GM23338 (cell line): ENCODE data around the gene GIPC2. TPM values are rescaled to one million over a fixed set of nuclear protein-coding genes. Genes with fewer than 3 reads are reported as not detected.

Experiments
- ATAC-seq: fragments of 200-7000 bp; cut with Tn5 transposase; 3 replicates; pipeline ENCODE4 v1.9.1; 2020
- DNase-seq: peaks from one replicate; pipeline ENCODE4 v3.0.0-alpha.2; 2015; ENCODE audit warnings: low spot score
- H2AFZ ChIP-seq: fragments of 200-600 bp; sonication (generic); 2 replicates; pipeline ENCODE4 v1.8.0; 2016; ENCODE audit warnings: antibody characterized with exemption, mild to moderate bottlenecking, moderate library complexity
- H3F3A ChIP-seq: fragments of 200-600 bp; sonication (generic); replicated peaks from 2 replicates; pipeline ENCODE4 v1.8.0; 2017; ENCODE audit warnings: antibody characterized with exemption, mixed run types, low read depth
- H3K27ac ChIP-seq: fragments of 200-600 bp; sonication (generic); 2 replicates; pipeline ENCODE4 v1.6.1; 2016; ENCODE audit warnings: low read depth
- H3K27me3 ChIP-seq: fragments of 200-600 bp; sonication (generic); 2 replicates; pipeline ENCODE4 v1.8.0; 2016; ENCODE audit warnings: mild to moderate bottlenecking, mixed run types, moderate library complexity; ENCODE audit not compliant: insufficient read depth
- H3K36me3 ChIP-seq: fragments of 200-600 bp; sonication (generic); 2 replicates; pipeline ENCODE4 v1.8.0; 2016; ENCODE audit warnings: mild to moderate bottlenecking; ENCODE audit not compliant: insufficient read depth
- H3K4me1 ChIP-seq: fragments of 200-600 bp; sonication (generic); 2 replicates; pipeline ENCODE4 v1.8.0; 2016; ENCODE audit warnings: mild to moderate bottlenecking, moderate library complexity; ENCODE audit not compliant: insufficient read depth
- H3K4me2 ChIP-seq: fragments of 200-600 bp; sonication (generic); 2 replicates; pipeline ENCODE4 v1.7.1; 2017; ENCODE audit warnings: mixed run types
- H3K4me3 ChIP-seq: fragments of 200-600 bp; sonication (generic); 2 replicates; pipeline ENCODE4 v1.6.1; 2016; ENCODE audit warnings: mixed run types
- H3K79me2 ChIP-seq: fragments of 200-600 bp; sonication (generic); replicated peaks from 2 replicates; pipeline ENCODE4 v1.8.0; 2017; ENCODE audit warnings: mild to moderate bottlenecking; ENCODE audit not compliant: insufficient read depth
- H3K9me2 ChIP-seq: fragments of 200-600 bp; sonication (generic); 2 replicates; pipeline ENCODE4 v1.8.0; 2017; ENCODE audit not compliant: insufficient read depth
- H4K20me1 ChIP-seq: fragments of 200-600 bp; sonication (generic); replicated peaks from 2 replicates; pipeline ENCODE4 v1.8.0; 2017; ENCODE audit warnings: mild to moderate bottlenecking; ENCODE audit not compliant: insufficient read depth
- H3K27ac Mint-ChIP-seq: 2 replicates; pipeline ENCODE4 v1.8.0; 2020; ENCODE audit warnings: inconsistent platforms, mild to moderate bottlenecking, moderate library complexity, mixed read lengths
- H3K27me3 Mint-ChIP-seq: 3 replicates; pipeline ENCODE4 v1.8.0; 2022; ENCODE audit warnings: low read depth, mild to moderate bottlenecking, moderate library complexity, mixed read lengths, inconsistent platforms; ENCODE audit not compliant: insufficient read depth, poor library complexity
- H3K36me3 Mint-ChIP-seq: 3 replicates; pipeline ENCODE4 v1.8.0; 2021; ENCODE audit warnings: low read depth, mild to moderate bottlenecking, inconsistent platforms, moderate library complexity, mixed read lengths
- H3K4me1 Mint-ChIP-seq: 3 replicates; pipeline ENCODE4 v1.8.0; 2020; ENCODE audit warnings: mild to moderate bottlenecking, inconsistent platforms, mixed read lengths
- H3K4me3 Mint-ChIP-seq: 3 replicates; pipeline ENCODE4 v1.8.0; 2021; ENCODE audit warnings: moderate library complexity, mild to moderate bottlenecking, inconsistent platforms, mixed read lengths
- H3K9me3 Mint-ChIP-seq: 3 replicates; pipeline ENCODE4 v1.8.0; 2020; ENCODE audit warnings: moderate library complexity, mild to moderate bottlenecking, inconsistent platforms, mixed read lengths
- CREB1 ChIP-seq: fragments of 250-450 bp; sonication (Bioruptor Pico); IDR thresholded peaks from 2 replicates; pipeline ENCODE4 v1.5.0; 2020; ENCODE audit warnings: low read depth, mild to moderate bottlenecking, moderate library complexity
- EZH2 ChIP-seq: fragments of 200-600 bp; sonication (generic); IDR thresholded peaks from one replicate; pipeline ENCODE4 v1.8.0; 2017; ENCODE audit warnings: antibody characterized with exemption, mild to moderate bottlenecking, low read depth; ENCODE audit not compliant: unreplicated experiment
- EZH2phosphoT487 ChIP-seq: fragments of 200-600 bp; sonication (generic); IDR thresholded peaks from one replicate; pipeline ENCODE4 v1.8.1; 2018; ENCODE audit warnings: antibody characterized with exemption; ENCODE audit not compliant: unreplicated experiment
- NANOG ChIP-seq: IDR thresholded peaks from 2 replicates; pipeline ENCODE4 v1.6.1; 2016; ENCODE audit warnings: antibody characterized with exemption, borderline replicate concordance
- POLR2AphosphoS5 ChIP-seq: IDR thresholded peaks from 2 replicates; pipeline ENCODE4 v1.6.1; 2016; ENCODE audit warnings: antibody characterized with exemption, low read depth
- STAT1 ChIP-seq: IDR thresholded peaks from one replicate; pipeline ENCODE4 v1.6.1; 2016; ENCODE audit warnings: antibody characterized with exemption; ENCODE audit not compliant: unreplicated experiment
- ZNF114 ChIP-seq: fragments of 250-450 bp; sonication (Bioruptor Pico); IDR thresholded peaks from 2 replicates; pipeline ENCODE4 v1.5.0; 2020; ENCODE audit warnings: mild to moderate bottlenecking, moderate library complexity
- ZNF331 ChIP-seq: fragments of 250-450 bp; sonication (Bioruptor Pico); IDR thresholded peaks from 2 replicates; pipeline ENCODE4 v1.5.0; 2020; ENCODE audit warnings: low read depth, mild to moderate bottlenecking, moderate library complexity
- polyA plus RNA-seq: library from polyadenylated mRNA; unstranded; fragments of >200 nt; fragmentation: Nextera tagmentation; extraction: Ambion mirVana; gene quantifications from 2 replicates; pipeline ENCODE4 v1.2.1, GENCODE V29; 2016
- total RNA-seq: library from RNA; depleted of rRNA; stranded (reverse); fragments of >200 nt; shearing (Covaris generic); gene quantifications from 2 replicates; pipeline ENCODE4 v1.2.3, GENCODE V29; 2014
- TF ChIP-seq, protein P1 (sequence below): IDR thresholded peaks from one replicate; pipeline ENCODE4 v1.6.1; 2018; ENCODE audit warnings: antibody characterized with exemption; ENCODE audit not compliant: unreplicated experiment
- TF ChIP-seq, protein P2 (sequence below): fragments of 250-450 bp; sonication (Bioruptor Pico); IDR thresholded peaks from 2 replicates; pipeline ENCODE4 v1.5.0; 2020; ENCODE audit warnings: mild to moderate bottlenecking, moderate library complexity
- TF ChIP-seq, protein P3 (sequence below): IDR thresholded peaks from 2 replicates; pipeline ENCODE4 v1.6.1; 2016; ENCODE audit warnings: antibody characterized with exemption
- TF ChIP-seq, protein P4 (sequence below), 2 experiments: fragments of 200-600 bp in 1 of 2; sonication (generic) in 1 of 2; conservative IDR thresholded peaks; 2 replicates each; pipeline versions ENCODE4 v1.5.1 to v1.6.1; 2016 to 2017; ENCODE audit warnings: antibody characterized with exemption in 2 of 2, low read depth in 2 of 2, mild to moderate bottlenecking in 2 of 2, moderate library complexity in 1 of 2

Gene GIPC2
- total and polyA plus RNA-seq, 2 experiments from 2014 or later: 1.2 to 1.5 TPM

DNA sequence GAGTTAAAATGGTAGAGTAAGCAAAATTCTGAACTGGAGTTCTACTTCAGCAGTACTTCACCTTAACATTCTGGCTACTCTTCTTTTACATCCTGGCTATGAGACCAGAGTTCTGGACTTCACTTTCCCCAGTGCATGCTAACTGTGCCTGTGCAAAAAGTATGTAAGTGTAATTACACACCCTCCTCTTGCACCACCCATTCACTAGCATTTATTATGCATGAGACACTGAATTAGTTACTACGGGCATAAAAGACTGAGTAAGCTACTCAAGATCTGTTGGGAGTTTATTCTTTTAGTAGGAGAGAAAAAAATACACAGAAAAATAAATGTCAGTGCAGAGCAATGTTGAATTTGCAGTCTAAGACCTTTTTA is 87.2 kb downstream of the GIPC2 start:
- Histone ChIP-seq H3K36me3 (no peaks in the 10 kb centered on the region), H2AFZ (no peak overlapping the region), H3K27me3 (no peaks in the 10 kb centered on the region), H3K79me2 (no peaks in the 10 kb centered on the region), H3K4me1 (no peaks in the 10 kb centered on the region), H3K4me3 (no peak overlapping the region), H3K27ac (no peak overlapping the region), H3F3A (no peaks in the 10 kb centered on the region), H3K9me2 (no peaks in the 10 kb centered on the region), H3K4me2 (no peak overlapping the region), H4K20me1 (no peaks in the 10 kb centered on the region)
- Mint-ChIP-seq H3K9me3 (no peaks in the 10 kb centered on the region), H3K4me3 (no peak overlapping the region), H3K27ac (no peak overlapping the region), H3K36me3 (no peaks in the 10 kb centered on the region), H3K4me1 (no peaks in the 10 kb centered on the region), H3K27me3 (no peaks in the 10 kb centered on the region)
- DNase-seq (no peak), ATAC-seq (no peak)
- TF ChIP-seq EZH2: no peak
- TF ChIP-seq, protein P1, sequence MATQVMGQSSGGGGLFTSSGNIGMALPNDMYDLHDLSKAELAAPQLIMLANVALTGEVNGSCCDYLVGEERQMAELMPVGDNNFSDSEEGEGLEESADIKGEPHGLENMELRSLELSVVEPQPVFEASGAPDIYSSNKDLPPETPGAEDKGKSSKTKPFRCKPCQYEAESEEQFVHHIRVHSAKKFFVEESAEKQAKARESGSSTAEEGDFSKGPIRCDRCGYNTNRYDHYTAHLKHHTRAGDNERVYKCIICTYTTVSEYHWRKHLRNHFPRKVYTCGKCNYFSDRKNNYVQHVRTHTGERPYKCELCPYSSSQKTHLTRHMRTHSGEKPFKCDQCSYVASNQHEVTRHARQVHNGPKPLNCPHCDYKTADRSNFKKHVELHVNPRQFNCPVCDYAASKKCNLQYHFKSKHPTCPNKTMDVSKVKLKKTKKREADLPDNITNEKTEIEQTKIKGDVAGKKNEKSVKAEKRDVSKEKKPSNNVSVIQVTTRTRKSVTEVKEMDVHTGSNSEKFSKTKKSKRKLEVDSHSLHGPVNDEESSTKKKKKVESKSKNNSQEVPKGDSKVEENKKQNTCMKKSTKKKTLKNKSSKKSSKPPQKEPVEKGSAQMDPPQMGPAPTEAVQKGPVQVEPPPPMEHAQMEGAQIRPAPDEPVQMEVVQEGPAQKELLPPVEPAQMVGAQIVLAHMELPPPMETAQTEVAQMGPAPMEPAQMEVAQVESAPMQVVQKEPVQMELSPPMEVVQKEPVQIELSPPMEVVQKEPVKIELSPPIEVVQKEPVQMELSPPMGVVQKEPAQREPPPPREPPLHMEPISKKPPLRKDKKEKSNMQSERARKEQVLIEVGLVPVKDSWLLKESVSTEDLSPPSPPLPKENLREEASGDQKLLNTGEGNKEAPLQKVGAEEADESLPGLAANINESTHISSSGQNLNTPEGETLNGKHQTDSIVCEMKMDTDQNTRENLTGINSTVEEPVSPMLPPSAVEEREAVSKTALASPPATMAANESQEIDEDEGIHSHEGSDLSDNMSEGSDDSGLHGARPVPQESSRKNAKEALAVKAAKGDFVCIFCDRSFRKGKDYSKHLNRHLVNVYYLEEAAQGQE: no peak
- TF ChIP-seq, protein P2, sequence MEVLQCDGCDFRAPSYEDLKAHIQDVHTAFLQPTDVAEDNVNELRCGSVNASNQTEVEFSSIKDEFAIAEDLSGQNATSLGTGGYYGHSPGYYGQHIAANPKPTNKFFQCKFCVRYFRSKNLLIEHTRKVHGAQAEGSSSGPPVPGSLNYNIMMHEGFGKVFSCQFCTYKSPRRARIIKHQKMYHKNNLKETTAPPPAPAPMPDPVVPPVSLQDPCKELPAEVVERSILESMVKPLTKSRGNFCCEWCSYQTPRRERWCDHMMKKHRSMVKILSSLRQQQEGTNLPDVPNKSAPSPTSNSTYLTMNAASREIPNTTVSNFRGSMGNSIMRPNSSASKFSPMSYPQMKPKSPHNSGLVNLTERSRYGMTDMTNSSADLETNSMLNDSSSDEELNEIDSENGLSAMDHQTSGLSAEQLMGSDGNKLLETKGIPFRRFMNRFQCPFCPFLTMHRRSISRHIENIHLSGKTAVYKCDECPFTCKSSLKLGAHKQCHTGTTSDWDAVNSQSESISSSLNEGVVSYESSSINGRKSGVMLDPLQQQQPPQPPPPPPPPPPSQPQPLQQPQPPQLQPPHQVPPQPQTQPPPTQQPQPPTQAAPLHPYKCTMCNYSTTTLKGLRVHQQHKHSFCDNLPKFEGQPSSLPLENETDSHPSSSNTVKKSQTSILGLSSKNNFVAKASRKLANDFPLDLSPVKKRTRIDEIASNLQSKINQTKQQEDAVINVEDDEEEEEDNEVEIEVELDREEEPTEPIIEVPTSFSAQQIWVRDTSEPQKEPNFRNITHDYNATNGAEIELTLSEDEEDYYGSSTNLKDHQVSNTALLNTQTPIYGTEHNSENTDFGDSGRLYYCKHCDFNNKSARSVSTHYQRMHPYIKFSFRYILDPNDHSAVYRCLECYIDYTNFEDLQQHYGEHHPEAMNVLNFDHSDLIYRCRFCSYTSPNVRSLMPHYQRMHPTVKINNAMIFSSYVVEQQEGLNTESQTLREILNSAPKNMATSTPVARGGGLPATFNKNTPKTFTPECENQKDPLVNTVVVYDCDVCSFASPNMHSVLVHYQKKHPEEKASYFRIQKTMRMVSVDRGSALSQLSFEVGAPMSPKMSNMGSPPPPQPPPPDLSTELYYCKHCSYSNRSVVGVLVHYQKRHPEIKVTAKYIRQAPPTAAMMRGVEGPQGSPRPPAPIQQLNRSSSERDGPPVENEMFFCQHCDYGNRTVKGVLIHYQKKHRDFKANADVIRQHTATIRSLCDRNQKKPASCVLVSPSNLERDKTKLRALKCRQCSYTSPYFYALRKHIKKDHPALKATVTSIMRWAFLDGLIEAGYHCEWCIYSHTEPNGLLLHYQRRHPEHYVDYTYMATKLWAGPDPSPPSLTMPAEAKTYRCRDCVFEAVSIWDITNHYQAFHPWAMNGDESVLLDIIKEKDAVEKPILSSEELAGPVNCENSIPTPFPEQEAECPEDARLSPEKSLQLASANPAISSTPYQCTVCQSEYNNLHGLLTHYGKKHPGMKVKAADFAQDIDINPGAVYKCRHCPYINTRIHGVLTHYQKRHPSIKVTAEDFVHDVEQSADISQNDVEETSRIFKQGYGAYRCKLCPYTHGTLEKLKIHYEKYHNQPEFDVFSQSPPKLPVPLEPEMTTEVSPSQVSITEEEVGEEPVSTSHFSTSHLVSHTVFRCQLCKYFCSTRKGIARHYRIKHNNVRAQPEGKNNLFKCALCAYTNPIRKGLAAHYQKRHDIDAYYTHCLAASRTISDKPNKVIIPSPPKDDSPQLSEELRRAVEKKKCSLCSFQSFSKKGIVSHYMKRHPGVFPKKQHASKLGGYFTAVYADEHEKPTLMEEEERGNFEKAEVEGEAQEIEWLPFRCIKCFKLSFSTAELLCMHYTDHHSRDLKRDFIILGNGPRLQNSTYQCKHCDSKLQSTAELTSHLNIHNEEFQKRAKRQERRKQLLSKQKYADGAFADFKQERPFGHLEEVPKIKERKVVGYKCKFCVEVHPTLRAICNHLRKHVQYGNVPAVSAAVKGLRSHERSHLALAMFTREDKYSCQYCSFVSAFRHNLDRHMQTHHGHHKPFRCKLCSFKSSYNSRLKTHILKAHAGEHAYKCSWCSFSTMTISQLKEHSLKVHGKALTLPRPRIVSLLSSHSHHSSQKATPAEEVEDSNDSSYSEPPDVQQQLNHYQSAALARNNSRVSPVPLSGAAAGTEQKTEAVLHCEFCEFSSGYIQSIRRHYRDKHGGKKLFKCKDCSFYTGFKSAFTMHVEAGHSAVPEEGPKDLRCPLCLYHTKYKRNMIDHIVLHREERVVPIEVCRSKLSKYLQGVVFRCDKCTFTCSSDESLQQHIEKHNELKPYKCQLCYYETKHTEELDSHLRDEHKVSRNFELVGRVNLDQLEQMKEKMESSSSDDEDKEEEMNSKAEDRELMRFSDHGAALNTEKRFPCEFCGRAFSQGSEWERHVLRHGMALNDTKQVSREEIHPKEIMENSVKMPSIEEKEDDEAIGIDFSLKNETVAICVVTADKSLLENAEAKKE (CRISPR knock-in tag): no peak
- TF ChIP-seq NANOG: no peak
- no peak for TF ChIP-seq CREB1
- TF ChIP-seq EZH2phosphoT487: no peak
- TF ChIP-seq, protein P3, sequence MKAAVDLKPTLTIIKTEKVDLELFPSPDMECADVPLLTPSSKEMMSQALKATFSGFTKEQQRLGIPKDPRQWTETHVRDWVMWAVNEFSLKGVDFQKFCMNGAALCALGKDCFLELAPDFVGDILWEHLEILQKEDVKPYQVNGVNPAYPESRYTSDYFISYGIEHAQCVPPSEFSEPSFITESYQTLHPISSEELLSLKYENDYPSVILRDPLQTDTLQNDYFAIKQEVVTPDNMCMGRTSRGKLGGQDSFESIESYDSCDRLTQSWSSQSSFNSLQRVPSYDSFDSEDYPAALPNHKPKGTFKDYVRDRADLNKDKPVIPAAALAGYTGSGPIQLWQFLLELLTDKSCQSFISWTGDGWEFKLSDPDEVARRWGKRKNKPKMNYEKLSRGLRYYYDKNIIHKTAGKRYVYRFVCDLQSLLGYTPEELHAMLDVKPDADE: no peak
- TF ChIP-seq ZNF114 (CRISPR knock-in tag): no peak
- TF ChIP-seq STAT1: no peak
- TF ChIP-seq, protein P4, sequence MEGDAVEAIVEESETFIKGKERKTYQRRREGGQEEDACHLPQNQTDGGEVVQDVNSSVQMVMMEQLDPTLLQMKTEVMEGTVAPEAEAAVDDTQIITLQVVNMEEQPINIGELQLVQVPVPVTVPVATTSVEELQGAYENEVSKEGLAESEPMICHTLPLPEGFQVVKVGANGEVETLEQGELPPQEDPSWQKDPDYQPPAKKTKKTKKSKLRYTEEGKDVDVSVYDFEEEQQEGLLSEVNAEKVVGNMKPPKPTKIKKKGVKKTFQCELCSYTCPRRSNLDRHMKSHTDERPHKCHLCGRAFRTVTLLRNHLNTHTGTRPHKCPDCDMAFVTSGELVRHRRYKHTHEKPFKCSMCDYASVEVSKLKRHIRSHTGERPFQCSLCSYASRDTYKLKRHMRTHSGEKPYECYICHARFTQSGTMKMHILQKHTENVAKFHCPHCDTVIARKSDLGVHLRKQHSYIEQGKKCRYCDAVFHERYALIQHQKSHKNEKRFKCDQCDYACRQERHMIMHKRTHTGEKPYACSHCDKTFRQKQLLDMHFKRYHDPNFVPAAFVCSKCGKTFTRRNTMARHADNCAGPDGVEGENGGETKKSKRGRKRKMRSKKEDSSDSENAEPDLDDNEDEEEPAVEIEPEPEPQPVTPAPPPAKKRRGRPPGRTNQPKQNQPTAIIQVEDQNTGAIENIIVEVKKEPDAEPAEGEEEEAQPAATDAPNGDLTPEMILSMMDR (conservative IDR thresholded peaks at IDR 0.05; ENCODE audit: low read depth in 2 of 2): no peak
- no peak for TF ChIP-seq ZNF331
- TF ChIP-seq POLR2AphosphoS5: no peak
